Measurements from ENCODE around the gene SHANK2.

The SHANK2 gene

DNA sequence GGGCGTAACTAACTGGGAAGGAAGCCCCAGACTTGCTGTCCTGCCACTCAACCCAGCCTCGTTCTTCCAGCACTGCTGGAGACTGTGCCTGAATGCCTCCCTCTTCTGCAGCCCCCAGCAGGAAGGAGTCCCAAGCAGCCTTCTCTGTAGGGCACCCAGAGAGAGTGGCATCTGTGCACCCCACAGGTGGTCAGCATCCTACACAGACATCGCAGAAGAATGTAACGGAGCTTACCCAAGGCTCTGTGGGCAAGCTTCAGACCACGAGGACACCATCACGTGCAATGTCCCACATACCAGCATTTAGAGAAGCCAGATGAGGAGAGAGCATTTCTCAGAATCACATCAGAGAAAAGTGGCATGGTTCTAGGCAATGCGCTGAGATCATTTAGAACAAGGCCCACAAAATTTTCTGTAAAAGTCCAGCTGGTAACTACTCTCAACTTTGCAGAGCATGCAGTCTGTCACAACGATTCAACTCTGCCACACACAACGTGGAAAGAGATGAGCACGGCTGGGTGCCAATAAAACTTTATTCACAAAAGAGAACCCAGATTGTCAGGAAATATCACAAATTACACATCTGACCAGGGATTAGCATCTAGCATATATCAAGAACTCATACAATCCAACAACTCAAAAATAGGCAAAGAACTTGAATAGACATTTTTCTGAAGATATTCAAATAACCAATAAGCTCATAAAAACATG lies 33.4 kb downstream of the SHANK2 start:
- no peak for DNase-seq

DNA sequence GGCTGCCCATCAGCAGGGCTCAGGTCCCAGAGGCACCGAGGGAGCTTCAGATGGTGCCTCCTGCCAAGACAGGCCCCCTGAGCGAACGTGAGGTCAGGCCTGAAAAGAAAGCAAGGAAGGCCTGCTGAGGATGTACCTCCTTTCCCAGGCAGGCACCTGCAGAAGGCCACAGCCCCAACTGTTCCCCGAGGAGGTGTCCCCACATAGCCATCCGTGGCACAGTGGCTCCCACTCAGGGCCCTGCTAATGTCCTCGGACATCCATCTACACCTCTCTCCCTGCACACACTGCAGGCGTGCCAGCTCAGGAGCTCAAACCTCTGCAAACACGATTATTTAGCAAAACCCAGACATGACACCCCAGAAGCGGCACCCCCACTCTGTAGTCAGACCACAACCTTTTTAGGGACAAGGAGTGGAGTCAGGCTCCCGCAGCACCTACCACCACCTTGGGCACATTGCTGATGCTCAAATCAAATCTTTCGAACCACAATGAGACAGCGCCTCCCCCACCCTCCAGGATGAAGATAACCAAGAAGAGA lies 36.9 kb downstream of the SHANK2 start:
- DNase-seq = no peak

DNA sequence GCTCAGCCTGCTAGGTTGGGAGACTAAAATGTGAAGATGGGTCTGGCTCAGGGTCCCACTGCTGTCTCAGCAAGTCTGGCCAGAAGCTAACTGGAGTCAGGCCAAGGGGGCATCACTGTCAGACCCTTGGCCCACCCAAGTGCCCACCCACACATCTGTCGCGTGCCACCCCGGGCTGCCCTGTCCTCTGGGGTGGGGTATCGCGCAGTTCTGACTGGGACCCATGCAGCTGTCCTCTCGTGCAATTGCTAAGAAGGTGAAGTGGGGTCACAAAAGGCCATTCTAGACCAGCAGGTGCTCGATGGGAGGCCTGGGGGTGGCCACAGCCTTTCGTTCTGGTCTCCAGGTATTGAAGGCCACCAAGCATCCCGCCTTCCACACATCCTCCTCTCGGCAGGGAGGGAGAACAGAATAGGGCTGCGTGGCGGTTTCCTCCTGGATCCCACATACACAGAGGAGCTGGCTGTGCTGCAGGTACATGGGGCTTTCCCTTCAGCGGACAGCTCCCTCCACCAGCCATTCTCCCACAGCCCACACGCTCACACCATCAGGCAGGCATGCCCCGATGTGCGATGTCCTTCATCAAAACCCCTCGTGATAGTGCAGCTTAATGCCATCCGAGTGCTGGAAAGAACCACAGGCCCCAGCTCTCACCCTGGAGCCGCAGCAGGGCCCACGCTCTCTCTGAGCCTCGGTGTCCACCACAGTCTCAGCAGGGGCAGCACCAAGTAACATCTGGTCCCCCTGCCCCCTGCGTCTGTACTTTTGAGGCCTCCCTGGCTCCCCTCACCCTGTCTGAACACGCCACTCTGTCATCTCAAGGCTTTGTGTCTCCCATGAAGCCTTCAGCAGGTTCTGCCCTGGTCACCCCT lies 37.6 kb downstream of the SHANK2 start:
- no peak for DNase-seq

DNA sequence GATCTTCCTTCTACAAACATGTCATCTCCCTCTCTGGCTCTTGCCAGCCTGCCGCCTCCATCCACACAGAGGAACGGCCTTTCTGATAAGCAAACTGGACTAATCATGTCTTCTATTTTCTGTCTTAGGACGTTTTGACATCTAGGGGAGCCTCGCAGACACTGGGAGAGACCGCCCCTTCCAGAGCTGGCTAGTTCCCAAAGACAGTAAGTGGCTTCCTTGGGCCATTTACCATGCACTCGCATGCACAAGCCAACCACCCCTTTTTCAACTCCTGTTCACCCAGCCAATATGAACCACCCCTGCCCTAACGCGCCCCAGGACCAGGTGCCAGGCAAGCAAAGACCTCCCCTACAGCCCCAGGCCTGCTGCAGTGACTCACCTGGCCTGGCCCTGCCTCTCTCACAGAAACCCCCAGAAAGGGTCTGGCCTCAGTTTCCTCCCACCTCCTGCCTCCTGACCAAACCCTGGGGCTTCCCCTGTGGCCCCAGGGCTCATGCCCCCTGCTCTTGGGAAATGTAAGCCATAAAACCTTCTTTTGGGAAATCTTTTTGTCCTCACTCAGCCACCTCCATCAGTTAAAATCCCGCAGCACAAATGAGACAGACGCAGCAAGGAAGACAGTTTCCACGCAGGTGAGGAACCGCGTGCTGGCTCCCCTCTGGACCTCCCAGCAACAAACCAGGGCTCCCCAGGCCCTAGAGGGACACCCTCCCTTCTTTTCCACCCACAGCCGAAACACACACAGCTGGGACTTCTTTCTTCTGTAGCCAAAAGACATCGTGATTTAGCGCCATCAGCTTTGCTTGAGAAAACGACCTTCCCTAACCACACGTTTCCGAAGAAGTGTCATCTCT lies 38.5 kb downstream of the SHANK2 start:
- no peak for DNase-seq

DNA sequence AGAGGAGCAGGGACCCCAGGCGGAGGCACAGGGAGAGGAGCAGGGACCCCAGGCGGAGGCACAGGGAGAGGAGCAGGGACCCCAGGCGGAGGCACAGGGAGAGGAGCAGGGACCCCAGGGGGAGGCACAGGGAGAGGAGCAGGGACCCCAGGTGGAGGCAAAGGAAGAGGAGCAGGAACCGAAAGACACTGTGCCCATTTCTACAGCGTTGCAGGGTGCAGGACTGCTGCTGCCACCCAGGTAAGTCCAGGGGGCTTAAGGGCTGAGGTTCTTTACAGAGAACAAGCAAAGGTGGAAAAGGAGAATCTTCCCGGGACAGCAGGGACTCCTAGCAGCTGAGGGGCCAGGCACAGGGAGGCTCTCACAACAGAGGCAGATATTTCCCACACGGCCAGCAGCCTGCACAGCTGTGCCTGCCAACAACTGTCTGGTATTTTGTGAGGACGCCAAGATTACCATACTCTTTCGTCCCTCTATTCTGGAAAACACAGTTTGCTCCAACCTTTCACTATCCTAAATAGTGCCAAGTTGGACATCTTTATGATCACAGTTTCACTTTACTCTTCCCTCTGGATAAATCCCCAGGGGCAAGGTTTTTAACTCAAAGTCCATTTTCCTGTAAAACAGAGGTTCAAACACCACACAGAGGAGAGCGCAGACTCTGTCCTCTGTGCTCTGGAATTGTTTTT lies 39.4 kb downstream of the SHANK2 start:
- no peak for DNase-seq

DNA sequence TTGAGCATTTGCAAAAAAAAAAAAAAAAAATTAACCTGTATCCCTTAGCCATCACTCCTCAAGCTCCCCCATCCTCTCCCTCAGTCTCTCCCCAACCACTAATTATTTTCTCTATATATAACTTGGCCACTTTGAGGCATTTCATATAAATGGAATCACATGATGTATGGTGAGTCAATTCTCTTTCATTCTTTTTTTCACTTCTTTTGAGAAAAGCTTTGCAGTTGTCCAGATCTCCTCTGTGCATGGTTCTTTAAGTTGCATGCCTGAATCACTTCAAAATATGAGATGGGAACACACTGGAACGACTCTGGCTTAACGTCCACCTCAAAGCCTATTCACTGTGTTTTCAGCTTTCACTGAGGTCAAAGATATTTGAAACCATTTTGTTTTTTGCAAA lies 40.7 kb downstream of the SHANK2 start:
- DNase-seq = no peak

DNA sequence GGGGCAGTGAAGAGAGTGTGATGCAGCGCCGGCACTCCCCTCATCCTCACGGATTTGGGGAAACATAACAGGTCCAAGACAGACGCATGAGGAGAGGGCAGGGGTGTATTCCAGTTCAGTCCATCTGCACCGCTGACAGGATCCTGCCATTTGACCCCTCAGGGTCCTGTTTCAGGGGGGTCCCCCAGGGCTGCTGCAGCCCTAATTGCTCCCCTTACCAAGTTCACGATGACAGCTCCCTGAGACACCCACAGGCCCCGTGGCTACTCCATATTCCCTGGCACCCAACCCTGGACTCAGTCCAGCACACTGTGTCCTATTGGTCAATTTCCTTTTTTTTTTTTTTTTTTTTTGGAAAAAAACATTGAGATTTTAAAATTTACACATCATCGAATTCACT lies 41.5 kb downstream of the SHANK2 start:
- no peak for DNase-seq

DNA sequence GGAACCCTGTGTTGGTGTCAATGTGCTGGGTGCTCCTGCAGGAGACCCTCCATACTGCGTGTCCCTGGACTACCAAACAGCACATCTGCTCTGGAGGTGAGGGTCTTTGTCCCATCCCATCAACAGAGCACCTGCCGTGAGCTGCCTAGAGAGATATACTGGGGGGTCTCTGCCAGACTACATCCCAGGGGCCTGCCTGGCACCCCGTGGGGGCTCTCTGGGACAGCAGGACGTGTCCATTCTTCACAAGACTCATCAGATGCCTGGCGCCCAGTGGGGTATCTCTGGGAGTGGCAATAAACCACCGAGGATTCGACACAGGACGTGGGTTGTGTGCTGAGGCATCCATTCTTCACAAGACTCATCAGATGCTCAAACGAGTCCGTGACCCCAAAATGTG lies 42.7 kb downstream of the SHANK2 start:
- no peak for DNase-seq

DNA sequence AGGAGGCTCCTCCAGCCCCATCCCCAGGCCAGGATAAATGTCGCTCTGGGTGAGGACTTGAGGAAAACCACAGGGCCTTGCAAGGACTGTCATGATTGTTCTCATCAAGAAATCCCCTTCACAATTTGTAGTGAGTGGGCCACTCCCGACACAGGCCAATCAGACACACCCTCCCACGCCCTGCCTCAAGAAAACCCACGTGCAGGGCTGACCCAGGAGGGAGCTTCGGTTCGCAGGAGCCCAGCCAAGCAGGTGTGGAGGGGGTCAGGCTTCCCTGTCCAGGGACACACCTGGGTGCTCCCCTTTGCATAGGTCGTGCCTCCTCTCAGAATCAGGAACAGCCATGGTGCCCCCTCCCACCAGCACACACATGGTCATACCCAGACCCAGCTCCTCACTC lies 43.2 kb downstream of the SHANK2 start:
- DNase-seq = no peak

DNA sequence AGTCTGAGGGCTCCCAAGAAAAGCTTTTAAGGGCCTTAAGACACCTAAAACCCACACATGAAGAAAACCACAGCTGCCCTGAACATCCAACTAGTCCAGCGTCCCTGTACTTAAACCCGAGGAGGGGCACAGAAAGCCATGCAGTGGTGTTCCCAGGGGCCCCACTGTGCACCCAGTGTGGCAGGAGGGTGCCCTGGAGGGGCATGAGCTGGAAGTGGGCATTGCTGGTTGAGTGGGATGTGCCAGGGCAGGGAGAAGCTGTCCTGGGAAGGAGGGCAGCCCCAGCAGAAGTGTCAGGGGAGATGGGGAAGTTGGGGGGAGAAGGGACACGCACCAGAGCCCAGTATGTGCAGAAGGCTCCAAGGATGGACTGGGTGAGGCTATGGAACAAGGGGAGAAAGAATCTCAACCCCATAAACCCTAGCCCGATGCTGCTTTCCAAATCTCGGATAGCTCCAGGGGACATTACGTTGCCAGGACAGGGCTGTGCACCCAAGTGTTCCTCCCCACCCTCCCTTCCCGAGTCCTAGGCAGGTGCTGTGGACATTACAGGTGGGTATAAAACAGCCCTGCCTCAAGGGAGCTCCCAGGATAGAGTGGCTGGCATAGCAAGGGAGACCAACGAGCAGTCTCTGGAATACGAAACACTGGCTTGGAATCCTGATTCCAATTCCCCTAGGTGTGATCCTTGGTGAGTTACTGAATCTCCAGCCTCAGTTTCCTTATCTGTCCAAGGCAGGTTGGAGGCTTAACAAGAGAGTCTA lies 44.2 kb downstream of the SHANK2 start:
- no peak for DNase-seq

DNA sequence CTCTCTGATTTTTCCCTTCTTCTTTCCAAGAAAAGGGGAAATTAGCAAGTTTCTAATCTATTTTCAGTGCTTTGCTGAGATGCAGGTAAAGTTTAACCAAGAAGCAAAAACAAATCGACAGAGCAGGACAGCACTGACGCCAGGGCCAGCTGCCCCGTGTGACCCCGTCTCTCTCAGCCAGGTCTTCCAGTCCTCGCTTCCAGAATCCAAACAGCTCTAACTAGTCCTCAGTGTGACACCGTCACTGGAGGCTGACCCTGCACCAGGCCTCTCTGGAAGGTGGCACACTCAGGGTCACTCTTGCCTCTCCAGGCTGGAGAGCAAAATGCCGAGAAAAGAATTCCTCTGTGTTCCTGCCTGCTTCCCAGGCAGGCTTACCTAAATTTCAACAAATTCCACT lies 44.8 kb downstream of the SHANK2 start:
- no peak for DNase-seq

DNA sequence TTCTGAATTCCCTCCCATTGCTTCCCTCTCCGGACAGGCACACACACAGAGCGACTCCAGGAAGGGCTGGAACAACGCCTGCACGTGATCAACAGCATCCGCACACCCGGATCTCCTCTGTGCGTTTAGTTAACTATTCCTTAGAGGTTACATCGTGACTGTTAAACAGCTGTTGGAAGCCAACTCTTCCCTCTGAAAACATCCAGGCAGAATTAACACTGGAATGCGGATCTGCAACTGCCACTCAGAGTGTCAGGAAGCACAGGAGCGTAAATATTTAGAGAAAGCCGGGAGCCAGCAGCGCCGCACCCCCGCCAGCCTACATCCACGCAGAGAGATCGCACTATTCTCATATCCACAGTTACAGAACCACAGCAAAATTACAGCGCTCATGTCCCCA lies 46.2 kb downstream of the SHANK2 start:
- no peak for DNase-seq

DNA sequence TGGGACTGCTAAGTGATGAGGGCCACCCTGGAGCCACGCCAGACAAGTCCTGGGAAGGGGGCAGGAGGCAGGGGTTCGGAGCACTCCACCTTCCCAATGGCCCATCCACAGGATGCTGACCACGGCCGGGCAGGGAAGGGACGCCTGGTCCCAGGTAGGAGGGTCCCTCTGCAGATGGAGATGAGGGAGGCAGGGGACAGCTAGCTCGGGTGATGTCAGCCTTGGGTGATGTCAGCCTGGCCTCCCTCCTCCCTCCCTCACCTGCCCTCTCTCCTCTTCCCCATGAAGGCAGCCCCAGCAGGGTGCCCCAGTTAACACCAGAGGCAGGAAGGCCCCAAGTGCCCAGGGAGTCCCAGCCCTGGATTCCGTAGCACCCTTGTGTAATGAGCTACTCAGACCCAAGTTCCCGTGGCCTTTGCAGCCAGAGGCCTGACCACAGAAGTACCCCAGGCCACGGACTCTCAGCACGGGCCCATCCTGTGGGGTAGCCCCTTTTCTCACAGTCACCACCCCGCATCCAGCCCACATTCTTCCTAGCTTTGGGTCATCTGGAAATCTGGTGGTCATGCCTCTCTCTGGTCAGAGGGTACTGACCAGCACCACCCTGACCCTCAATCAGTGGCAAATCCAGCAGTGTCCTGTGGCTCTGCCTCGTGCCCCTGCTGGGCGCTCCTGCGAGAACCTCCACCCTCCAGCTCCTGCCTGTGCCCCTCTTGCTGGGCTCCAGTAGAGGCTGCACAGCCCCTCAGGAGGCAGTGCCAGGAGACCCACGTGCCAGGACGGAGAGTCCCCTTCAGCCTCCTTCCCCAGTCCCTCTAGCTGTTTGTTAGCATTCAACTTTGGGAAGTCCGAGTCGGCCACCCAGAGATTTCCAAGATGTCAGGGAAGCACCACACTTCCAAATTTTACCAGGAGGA lies 47.4 kb downstream of the SHANK2 start:
- DNase-seq = no peak

DNA sequence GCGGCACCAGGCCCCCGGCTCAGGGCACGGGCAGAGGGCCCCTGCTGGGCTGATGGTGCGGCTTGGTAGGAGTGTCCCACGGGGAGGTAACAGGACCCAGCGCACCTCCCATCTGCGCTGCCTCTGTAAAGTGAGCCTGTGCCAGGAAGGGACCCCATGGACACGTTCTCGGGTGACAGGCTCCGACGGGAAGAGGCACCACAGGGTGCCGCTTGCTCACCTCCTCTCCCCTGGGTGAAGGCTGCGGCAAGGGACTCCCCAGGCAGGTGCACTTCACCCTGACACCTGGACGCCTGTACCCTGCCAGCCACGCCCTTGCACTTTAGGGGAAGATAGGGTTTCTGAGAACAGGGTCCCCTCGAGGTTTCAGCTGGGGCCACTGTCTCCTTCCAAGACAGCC lies 48.1 kb downstream of the SHANK2 start:
- no peak for DNase-seq

DNA sequence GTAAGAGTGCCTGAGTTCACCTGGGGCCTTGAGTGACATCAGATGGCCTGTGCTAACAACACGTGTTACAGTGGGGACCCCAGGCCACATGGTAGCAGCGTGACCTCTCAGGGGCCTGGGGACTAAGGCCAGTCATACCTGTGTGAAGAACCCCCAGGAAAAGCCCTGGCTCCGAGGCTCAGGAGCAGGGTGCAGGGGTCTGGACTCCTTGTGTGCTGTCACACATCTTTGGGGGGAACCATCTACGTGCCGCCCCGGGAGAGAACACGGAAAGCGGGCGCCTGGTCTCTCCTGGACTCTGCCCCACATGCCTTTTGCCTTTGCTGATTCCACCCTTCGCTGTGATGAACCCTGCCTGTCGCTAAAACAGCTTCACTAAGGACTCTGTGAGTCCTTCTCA lies 48.7 kb downstream of the SHANK2 start:
- DNase-seq = no peak

DNA sequence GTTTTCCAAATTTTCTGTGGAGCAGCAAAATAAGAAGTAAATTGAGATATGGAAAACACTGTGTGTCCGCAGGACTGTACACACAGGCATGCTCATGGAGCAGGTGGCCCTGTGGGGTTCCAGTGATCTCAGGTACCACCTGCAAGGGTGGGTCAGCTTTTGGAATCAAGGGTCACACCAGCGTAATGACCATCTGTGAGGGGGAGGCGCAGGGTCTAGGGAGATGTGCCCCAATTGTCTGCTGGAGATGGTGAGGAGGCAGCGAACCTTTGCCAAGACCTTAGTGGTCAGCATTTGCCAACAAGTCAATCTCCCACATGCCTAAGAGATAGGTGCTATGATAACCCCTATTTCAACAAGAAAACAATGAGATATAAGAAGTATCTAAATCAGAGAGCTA lies 49.4 kb downstream of the SHANK2 start:
- DNase-seq = no peak

DNA sequence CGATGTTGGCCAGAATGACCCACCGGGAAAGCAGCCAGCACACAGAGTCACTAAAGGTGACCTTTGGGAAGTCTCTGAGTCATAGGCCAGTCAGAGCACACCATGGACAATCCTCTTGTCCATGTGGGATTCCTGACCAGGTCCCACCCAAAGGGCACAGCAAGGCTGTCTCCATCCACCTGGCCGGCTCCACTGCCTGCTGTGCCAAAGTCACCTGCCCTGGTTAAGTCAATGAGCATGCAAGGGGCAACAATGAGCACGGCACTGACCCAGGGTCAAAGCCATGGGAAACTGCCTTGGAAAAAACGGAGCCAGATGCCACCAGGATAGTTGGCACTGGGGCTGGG lies 49.8 kb downstream of the SHANK2 start:
- DNase-seq = no peak
